Transverse colon (tissue), 4 donors: ENCODE results near the gene MAT1A. TPM values are rescaled to one million over a fixed set of nuclear protein-coding genes. Genes with fewer than 3 reads are reported as not detected.

ENCODE experiments used
- DNase-seq: peaks from one replicate; pipeline ENCODE4 v3.0.0-alpha.2; 2019
- H3K27ac ChIP-seq, 4 donors: fragments of 200-600 bp; sonication (generic); 2 replicates each; pipeline ENCODE4 v1.5.1; 2016 to 2018; ENCODE audit warnings: inconsistent platforms in 4 of 4
- H3K27me3 ChIP-seq: fragments of 200-600 bp; sonication (generic); 2 replicates; pipeline ENCODE4 v1.5.1; 2017; ENCODE audit warnings: inconsistent platforms
- H3K36me3 ChIP-seq, 4 donors: fragments of 200-600 bp; sonication (generic); 2 replicates each; pipeline ENCODE4 v1.5.1; 2017 to 2019; ENCODE audit warnings: inconsistent platforms in 4 of 4
- H3K4me1 ChIP-seq, 4 donors: fragments of 200-600 bp; sonication (generic); 2 replicates each; pipeline ENCODE4 v1.5.1; 2017 to 2020; ENCODE audit warnings: inconsistent platforms in 4 of 4
- H3K4me3 ChIP-seq, 4 donors: fragments of 200-600 bp; sonication (generic); 1 replicate in 1 of 4; 2 replicates in 3 of 4; pipeline versions ENCODE4 v1.5.1 to v1.6.1; 2017 to 2019; ENCODE audit warnings: inconsistent platforms in 4 of 4
- H3K9me3 ChIP-seq, 2 donors: fragments of 200-600 bp; sonication (generic); 2 replicates each; pipeline ENCODE4 v1.5.1; 2017 to 2019; ENCODE audit warnings: inconsistent platforms in 2 of 2
- EP300 ChIP-seq: sonication (generic); formaldehyde crosslinking; IDR thresholded peaks from one replicate; pipeline ENCODE4 v1.6.1; 2017; ENCODE audit warnings: antibody characterized with exemption, low read depth
- POLR2A ChIP-seq: fragments of 450-650 bp; IDR thresholded peaks from one replicate; pipeline ENCODE4 v1.6.1; 2016; ENCODE audit warnings: antibody characterized with exemption, mild to moderate bottlenecking, moderate library complexity
- POLR2AphosphoS5 ChIP-seq, 3 donors: sonication (generic); formaldehyde crosslinking; IDR thresholded peaks; one replicate each; pipeline ENCODE4 v1.6.1; 2016; ENCODE audit warnings: antibody characterized with exemption in 3 of 3
- WGBS, 2 donors: methylation state at CpG; one replicate each; pipeline ENCODE4 v1.1.5; 2018; ENCODE audit warnings: low coverage in 1 of 2; 5-methylcytosine and 5-hydroxymethylcytosine counted together
- in situ Hi-C, 4 donors: fragments of 200-750 bp; cut with MboI; loops; one replicate each; pipeline versions ENCODE4 v1.15.0 to v1.15.1; 2017; ENCODE audit warnings: low sequenced_read_pairs in 3 of 4, low pct_ligation_motif_present in 1 of 4, low pct_unique_long_range_greater_than_20kb in 1 of 4
- intact Hi-C: fragments of 100-400 bp; cut with DNase I; formaldehyde crosslinking; loops from one replicate; pipeline ENCODE4 v1.15.1; 2023; ENCODE audit warnings: low total_unique reads
- total RNA-seq, 4 donors: library from RNA; depleted of rRNA; stranded (reverse); fragments of >200 nt; gene quantifications; one replicate each; pipeline ENCODE4 v1.1.0, GENCODE V29; 2016
- TF ChIP-seq, protein P1 (sequence below), 5 experiments: fragments of 200-600 bp in 3 of 5; fragments of 450-650 bp in 2 of 5; sonication (generic) in 3 of 5; IDR thresholded peaks; 1 replicate in 2 of 5; 2 replicates in 3 of 5; pipeline ENCODE4 v1.5.1; 2016 to 2017; ENCODE audit warnings: antibody characterized with exemption in 5 of 5, inconsistent platforms in 3 of 5, mild to moderate bottlenecking in 2 of 5, moderate library complexity in 1 of 5

MAT1A gene
- total RNA-seq, 4 donors from 2014 or later = 0.14 to 1.5 TPM; not detected in 2

DNA sequence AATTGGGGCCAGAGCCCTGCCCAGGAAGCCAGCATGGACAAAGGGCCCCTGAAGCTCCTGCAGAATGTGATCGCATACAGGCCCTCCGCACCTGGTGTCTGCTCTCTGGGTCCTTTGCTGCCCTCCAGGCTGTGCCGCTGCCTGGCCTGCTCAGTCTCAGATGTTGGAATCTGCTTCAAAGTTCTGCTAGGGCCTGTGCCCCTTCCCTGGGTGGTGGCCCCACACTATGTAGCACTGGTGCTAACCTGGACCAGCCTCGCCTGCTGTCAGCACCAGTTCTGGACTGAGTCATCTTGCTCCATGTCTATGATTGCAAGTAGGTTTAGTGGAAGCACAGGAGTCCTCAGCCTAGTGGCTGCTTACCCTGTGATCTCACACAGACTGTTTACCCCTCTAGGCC lies 6.3 kb downstream of the MAT1A start:
- in situ Hi-C loops = no loop called here

DNA sequence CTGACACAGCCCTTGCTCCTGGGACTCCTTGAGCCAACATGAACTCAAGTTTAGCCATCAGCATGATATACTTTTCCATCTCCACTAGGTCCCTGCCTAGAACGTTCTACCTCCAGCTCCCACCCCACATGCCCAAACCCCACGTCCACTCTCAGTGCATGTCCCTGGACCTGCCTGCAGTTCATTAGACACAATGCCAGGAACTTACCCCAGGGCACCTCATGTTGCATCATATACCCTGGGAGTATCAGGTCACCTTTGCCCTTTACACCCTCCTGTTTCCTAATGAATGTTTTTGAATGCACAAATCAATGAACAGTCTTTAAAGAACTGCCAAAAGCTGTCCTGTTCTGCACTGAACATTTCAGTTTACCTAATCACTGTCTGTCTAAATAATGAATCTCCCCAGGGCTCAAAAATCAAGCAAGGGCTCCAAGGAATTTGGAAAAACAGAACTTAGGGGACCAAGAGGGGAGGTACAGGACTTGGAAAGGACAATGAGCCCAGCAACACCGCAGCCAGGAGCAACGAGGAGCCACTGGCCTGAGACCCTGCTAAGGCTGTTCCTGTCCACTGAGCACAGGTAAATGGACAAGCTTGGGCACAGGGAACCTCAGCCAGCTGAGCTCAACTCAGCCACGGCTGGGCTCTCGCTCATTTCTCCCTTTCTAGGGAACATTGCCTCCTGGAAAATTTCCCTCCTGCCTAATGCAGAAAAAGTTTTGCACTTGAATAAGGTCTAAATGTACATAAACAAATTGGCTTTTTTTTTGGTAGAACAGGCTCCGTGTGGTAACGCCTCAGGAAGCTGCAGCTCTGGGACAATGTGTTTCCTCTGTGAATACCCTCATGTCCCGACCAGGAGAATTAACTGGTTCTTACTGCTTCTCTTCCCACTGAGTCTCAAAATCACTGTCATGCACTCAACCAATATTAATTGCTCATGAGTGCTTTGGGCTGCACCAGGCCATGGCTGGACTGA lies 7.4 kb downstream of the MAT1A start:
- intact Hi-C loops = no loop called here
- DNase-seq = no peak
- 60 to 78% methylated on average over 1 to 9 of the region's 9 CpGs for WGBS, 2 donors

More for the DNA sequence above, 6.3 kb downstream of the MAT1A start:
- Histone ChIP-seq H3K9me3 (no peaks in the 10 kb centered on the region), H3K27me3 (no peaks in the 10 kb centered on the region), H3K27ac (no peak overlapping the region), H3K36me3 (no peaks in the 10 kb centered on the region), H3K4me3 (no peak overlapping the region), H3K4me1 (no peaks in the 10 kb centered on the region)
- TF ChIP-seq POLR2AphosphoS5 (IDR thresholded peaks at IDR 0.05) = no peak
- WGBS, 2 donors = 91% methylated on average over 4 of the region's 4 CpGs; no CpG with 5 or more reads in 1 of the 2 donors
- no peak for DNase-seq
- intact Hi-C loops = no loop called here

DNA sequence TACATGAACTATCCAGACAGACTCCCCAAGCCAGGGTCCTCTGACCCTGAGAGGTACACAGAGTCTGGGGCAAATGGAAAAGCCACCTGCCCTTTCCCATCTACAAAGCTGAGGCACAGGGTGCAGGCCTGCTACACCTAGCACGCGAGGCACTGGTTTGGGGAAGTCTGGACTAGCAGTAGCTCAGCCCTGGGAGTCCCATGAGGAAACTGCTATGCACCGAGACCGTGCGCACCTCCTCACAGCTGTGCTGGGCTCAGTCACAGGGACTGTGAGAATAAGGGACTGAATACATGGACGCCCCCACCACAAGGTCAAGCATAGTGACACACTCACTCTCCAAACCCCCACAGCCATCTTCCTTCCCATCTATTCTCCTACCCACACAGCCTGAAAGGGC lies 8.2 kb downstream of the MAT1A start:
- in situ Hi-C loops = no loop called here
- no peak for DNase-seq
- WGBS, 2 donors = 56 to 85% methylated on average over 3 to 6 of the region's 6 CpGs
- Histone ChIP-seq H3K27ac (no peak overlapping the region), H3K9me3 (no peaks in the 10 kb centered on the region), H3K27me3 (no peaks in the 10 kb centered on the region), H3K4me1 (no peaks in the 10 kb centered on the region), H3K36me3 (no peaks in the 10 kb centered on the region), H3K4me3 (no peak overlapping the region)
- intact Hi-C loops = no loop called here
- TF ChIP-seq POLR2AphosphoS5 (IDR thresholded peaks at IDR 0.05) = no peak
- TF ChIP-seq POLR2A = no peak
- no peak for TF ChIP-seq EP300
- TF ChIP-seq, protein P1, sequence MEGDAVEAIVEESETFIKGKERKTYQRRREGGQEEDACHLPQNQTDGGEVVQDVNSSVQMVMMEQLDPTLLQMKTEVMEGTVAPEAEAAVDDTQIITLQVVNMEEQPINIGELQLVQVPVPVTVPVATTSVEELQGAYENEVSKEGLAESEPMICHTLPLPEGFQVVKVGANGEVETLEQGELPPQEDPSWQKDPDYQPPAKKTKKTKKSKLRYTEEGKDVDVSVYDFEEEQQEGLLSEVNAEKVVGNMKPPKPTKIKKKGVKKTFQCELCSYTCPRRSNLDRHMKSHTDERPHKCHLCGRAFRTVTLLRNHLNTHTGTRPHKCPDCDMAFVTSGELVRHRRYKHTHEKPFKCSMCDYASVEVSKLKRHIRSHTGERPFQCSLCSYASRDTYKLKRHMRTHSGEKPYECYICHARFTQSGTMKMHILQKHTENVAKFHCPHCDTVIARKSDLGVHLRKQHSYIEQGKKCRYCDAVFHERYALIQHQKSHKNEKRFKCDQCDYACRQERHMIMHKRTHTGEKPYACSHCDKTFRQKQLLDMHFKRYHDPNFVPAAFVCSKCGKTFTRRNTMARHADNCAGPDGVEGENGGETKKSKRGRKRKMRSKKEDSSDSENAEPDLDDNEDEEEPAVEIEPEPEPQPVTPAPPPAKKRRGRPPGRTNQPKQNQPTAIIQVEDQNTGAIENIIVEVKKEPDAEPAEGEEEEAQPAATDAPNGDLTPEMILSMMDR (IDR thresholded peaks at IDR 0.05) = no peak

More for the DNA sequence above, 7.4 kb downstream of the MAT1A start:
- Histone ChIP-seq H3K27me3 (no peaks in the 10 kb centered on the region), H3K4me1 (no peaks in the 10 kb centered on the region), H3K9me3 (no peaks in the 10 kb centered on the region), H3K4me3 (no peak overlapping the region), H3K36me3 (no peaks in the 10 kb centered on the region), H3K27ac (no peak overlapping the region)
- TF ChIP-seq POLR2AphosphoS5 (IDR thresholded peaks at IDR 0.05) = no peak
- no peak for TF ChIP-seq EP300
- TF ChIP-seq POLR2A = no peak
- TF ChIP-seq, protein P1 (IDR thresholded peaks at IDR 0.05) = no peak
- in situ Hi-C loops = no loop called here

DNA sequence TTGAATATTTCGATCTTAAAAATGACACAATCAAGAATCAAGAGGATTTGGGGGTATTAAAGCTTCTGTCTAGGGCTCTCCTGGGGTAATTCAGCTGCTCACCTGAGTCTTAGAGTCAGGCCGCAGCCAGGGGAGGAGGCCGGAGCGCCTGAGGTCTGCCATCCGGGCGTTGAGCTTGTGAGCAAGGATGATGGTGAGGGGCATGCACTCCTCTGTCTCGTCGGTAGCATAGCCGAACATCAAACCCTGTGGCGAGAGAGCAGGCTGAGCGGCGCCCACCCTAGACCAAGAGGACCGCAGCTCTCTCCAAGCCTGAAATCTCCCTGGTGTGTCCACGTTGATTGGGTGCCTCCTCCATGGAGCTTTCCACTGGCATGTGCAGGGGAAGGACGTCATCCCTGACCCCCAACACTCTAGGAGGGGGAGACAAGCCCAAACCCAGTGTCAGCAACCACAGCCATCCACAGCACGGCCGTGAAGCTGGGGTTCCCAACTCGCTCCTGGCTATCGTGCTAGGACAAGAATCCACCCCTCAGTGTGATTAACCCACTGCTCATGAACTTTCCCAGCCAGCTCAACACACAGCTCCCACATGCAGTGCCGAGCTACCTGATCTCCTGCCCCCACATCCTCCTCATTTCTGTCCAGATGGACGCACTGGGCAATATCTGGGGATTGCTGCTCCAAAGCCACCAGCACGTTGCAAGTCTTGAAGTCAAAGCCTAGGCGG lies 9.2 kb downstream of the MAT1A start:
- DNase-seq = no peak
- WGBS, 2 donors = 71 to 80% methylated on average over 1 to 19 of the region's 23 CpGs
- Histone ChIP-seq H3K27me3 (no peaks in the 10 kb centered on the region), H3K9me3 (no peaks in the 10 kb centered on the region), H3K36me3 (no peaks in the 10 kb centered on the region), H3K4me1 (no peaks in the 10 kb centered on the region), H3K27ac (no peak overlapping the region), H3K4me3 (no peak overlapping the region)
- in situ Hi-C loops (no loop called here), intact Hi-C loops (no loop called here)
- TF ChIP-seq POLR2AphosphoS5 (IDR thresholded peaks at IDR 0.05) (no peak), POLR2A (no peak), EP300 (no peak)
- TF ChIP-seq, protein P1 (IDR thresholded peaks at IDR 0.05) = no peak
